VCaP (cell line): ENCODE data around the gene CD209.

Experiments
- H3K27ac ChIP-seq: fragments of 450-650 bp; 2 replicates; pipeline ENCODE4 v1.5.1; 2017
- TF ChIP-seq, protein P1 (sequence below): fragments of 450-650 bp; conservative IDR thresholded peaks from 2 replicates; pipeline ENCODE4 v1.5.1; 2017; ENCODE audit warnings: mild to moderate bottlenecking, moderate library complexity

Gene CD209

GRCh38 chr19:7691497-7691896 lies 55.8 kb downstream of the CD209 start:
- TF ChIP-seq, protein P1, sequence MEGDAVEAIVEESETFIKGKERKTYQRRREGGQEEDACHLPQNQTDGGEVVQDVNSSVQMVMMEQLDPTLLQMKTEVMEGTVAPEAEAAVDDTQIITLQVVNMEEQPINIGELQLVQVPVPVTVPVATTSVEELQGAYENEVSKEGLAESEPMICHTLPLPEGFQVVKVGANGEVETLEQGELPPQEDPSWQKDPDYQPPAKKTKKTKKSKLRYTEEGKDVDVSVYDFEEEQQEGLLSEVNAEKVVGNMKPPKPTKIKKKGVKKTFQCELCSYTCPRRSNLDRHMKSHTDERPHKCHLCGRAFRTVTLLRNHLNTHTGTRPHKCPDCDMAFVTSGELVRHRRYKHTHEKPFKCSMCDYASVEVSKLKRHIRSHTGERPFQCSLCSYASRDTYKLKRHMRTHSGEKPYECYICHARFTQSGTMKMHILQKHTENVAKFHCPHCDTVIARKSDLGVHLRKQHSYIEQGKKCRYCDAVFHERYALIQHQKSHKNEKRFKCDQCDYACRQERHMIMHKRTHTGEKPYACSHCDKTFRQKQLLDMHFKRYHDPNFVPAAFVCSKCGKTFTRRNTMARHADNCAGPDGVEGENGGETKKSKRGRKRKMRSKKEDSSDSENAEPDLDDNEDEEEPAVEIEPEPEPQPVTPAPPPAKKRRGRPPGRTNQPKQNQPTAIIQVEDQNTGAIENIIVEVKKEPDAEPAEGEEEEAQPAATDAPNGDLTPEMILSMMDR, result no peak

GRCh38 chr19:7690779-7691258 lies 56.5 kb downstream of the CD209 start:
- TF ChIP-seq, protein P1, result no peak
- H3K27ac ChIP-seq, result no peak overlapping the region

More at GRCh38 chr19:7691497-7691896, 55.8 kb downstream of the CD209 start:
- H3K27ac ChIP-seq, result no peak overlapping the region
